NCI-H1048 (cell line): ENCODE measurements around the gene ING3.

ENCODE experiments used
- DNase-seq: peaks from one replicate; lab custom pipeline; 2025; lab: John Stamatoyannopoulos, UW

Gene ING3

DNA sequence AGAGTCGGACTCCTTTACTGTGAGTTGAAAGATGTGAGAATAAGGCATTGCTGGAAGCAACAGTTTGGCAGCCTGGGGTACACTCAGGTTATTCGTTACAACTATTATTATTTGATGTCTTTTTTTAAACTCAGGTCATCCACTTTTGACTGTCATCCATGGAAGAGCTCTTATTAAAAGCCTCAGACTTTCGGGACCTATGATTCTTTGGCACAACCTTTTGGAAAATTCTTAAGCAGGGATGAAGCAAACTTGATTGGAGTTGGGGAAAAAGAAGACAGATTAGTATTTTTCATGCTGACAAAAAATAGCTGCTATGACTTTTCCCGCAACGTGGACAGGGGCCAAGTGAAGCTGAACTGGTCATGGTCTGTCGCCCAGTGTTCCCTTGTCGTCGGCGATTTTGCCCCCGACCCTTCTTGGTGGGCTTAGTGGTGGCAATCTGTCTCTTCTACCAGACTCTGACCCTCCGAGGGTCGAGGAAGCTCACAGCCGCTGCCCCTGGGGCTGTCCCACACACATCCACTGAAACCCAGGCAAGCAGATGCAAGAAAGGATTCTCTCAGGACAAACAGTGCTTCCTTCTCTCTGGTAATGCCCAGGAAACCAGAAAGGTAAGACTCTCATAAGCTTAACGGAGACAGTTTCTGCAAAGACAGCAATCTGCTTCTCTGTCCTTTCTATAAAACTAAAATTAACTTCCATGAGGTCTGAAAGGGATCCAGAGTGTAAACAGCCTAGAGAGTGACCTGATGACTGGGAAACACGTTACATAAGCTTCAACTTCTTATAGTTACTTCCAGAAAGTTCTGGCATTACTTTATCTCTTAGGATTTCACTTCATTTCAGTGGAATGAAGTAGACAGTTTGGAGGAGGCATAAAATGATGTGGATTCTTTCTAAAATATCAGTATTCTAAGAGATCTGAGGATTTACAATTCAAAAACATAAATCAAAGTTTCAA, 39.0 kb downstream of the ING3 start:
- DNase-seq, result no peak

DNA sequence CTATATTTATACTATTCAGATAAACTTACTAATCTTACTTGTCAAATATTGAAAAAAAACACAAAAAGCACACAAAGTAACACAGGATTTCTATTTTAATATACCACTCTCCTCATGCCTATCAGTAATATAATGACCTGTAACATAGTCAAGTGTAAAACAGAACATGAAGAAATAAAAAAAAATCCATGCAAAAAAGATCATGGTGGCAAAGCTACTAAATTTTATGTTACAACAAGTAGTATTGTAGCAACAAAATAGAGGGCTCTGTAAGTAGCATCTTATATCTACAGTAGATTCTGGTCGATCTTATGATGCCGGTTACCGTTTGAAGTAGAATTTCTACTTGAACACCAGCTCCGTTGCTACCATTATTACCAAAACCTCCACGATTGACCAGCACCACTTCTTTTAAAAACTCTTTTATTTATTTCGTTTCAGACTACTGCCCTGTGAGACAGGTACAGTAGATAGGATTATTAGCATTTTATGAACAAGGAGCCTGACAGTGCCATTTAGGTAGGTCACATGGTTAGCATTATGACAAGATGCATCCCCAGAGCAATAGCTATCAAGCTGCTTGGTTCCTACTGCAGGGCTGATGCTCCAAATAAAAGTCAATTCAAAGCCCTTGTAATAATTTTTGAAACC, 40.0 kb downstream of the ING3 start:
- no peak for DNase-seq

DNA sequence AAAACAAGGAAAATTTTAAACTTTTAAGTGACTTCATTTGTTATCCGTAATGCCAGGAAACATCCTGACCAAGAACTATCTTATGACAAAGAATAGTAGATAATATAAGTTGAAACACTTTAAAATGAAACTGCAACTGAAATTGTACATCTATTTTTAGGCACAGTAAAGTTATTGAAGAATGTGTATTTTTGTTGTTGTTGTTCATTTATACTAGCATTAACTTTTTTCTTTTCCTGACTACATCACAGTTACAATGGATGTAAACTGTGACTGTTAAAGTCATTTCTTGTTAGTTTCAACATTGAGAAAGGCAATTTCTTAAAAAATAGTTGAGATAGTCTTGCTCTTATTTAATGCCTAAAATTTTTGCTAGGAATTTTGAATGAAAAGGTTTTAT, 40.6 kb downstream of the ING3 start:
- DNase-seq, result no peak

DNA sequence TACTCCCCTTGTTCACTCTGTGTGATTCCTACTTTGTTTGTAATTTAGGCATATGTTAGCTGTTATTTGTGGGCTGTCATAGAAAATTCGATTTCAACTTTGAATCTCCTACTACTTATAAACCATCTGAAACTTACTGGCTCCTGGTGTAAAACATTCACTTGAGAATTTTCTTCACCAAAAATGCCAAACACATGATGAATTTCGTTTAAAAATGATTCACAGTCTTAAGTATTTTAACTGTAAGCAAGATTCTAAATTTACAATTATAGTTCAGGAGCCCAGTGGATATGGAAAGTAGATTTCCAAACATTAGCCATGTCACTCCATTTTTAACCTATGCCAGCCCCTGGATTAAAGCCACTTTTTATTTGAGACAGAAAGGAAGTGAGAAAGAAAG, 41.0 kb downstream of the ING3 start:
- no peak for DNase-seq

DNA sequence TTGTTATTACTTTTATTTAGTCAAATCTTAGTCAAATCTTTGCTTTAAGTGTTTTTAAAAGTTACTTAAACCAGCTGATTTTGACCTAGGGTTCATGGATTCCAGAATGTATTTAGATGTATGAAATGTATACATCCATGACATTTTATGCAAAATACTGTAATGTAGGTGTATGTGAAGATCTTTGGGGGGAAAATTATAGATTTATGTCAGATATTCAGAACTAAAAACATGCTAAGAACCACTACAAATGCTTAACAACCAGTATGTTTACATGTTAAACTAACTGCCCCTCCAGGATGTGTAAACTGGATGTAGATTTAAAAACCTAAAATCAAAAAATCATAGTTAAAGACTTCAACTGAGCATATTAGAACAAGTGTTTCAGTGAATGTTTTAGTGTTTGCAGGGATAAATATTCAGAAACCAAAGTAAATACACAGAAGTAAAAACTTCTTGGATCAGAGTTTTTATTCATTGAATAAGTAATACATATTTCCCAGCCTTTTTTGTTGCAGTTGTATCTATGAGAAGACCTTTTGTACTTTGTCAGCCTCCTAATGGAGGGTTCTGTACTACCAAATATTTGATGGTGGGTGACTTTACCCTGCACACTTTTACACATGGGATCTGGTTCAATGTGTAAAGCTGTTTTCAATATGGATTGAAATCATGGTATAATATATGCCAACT, 41.8 kb downstream of the ING3 start:
- DNase-seq, result no peak

DNA sequence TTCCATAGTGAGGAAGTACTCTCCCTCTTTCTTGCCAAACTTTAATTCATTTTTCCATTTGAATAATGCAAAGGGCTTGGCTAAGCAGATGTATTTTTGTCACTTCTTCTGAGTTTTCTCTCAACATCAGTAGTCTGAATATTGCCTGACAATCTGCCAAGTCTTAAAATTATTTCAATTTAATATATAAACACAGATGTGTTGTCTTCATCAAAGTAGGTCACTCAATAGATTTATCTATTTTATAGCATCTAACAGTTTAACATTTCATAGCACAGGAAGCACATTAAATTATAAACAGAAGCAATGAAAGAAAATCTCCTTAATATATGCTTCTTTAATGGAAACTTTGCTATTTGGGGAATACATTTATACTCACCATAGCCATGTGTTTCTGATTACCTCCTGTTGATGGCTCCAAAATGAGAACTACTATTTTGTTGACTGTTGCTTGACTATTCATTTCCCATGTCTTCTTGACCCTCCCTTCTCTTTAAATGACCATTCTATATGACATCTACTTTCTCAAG, 42.5 kb downstream of the ING3 start:
- DNase-seq, result no peak

DNA sequence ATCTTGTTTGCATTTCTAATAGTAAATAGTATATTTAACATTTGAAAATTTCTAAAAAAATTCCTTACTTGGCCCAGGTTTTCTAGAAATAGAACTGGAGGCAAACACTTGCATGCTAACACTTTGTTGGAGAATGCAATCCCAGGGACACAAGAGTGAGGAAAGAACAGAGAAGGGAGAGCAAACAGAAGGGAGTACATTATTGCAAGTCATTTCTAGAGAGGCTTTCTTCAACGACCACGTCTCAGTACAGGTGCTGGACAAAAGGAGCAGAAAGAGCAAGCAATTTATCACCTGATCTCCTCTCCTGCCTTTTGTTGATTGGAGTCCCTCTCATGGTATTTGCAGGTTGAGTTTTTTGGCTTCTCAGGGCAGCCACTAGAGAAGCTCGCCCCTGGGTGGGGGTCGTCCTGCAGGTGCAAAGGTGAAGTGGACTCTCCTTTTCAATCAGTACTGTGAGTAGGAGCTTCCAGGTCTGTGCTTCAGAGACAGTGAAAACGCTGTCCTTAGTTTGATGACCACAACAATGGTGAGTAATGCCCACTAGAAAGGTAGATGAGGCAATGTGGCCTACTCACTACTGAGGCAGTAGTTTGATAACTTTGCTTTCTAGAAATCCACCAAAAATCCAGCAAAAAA, 43.1 kb downstream of the ING3 start:
- no peak for DNase-seq

DNA sequence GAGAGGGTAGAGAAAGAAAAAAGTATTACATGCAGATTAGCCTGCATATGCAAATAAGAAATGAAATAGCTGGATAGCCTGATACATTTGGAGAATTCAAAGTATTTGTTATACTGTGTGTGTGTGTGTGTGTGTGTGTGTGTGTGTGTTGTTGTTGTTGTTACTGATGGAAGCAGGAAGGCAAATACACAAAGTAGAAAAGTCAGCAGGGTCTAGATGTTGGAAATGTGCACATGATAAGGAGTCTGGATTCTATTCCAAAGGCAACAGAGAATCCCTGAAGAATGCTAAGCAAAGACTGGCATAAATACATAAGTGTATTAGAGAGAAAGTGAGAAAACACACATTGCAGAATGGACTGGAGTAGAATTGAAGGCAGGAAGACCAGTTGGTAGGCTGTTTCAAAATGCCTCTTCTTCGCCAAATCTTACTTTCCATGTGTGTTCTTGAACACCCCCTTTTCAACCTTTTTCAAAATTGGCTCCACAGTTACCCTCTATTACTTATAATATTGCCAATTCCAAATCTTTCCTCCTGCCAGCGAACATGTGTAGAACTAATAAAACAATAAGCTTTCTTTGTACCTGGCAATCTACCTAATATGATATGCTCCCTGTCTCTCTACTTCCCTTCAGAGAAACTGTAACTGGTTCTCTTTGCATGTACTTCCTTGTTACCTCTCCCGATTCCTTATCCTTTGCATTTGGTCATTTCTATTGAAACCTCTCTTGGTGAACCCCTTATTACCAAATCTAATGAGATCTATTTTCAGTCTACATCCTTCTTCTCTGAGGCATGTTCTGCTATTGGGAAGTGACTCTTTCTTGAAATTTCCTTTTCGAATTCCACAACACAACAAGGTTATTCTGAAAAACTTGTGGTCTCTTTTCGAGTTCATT, 44.2 kb downstream of the ING3 start:
- DNase-seq, result no peak

DNA sequence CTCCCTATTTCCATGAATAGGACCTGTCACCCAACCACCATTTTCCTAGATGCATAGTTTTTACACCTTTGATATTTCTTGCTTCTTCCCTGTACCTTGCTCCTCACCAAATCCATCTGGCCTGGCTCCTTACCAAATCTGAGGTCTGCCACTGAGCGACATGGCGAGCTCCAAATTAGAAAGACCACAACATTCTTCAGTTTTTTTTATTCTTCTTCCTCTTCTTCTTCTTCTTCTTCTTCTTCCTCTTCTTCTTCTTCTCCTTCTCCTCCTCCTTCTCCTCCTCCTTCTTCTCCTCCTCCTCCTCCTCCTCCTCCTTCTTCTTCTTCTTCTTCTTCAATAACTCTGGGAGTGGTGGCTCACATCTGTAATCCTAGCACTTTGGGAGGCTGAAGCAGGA, 45.1 kb downstream of the ING3 start:
- DNase-seq, result no peak

DNA sequence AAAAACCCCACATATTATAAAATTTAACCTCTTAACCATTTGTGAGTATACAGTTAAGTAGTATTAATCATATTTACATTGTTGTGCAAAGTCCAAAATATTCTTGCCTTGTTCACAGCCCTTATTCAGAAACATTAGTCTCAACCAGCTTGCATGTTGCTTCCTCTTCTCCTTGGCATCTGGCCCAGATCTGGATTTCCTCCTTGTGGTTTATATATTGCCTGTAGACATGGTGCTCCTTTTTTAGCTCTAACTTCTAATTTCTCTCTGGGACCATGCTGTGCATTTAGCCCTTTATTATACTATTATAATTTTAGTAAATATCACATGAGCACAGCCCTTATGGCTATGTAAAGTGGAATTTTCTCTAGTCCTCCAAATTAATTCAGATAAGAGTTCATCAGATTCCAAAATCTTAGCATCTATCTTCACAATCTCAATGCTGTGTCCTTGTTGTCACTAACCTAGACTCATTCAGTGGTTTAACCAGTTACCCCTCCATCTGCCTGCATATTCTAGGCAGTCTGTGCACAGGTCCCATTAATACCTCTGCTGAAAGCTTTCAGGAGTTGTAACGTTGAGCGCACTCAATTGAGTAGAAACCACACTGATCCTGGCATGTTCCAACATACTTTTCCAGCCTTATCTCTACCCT, 45.9 kb downstream of the ING3 start:
- DNase-seq, result no peak

DNA sequence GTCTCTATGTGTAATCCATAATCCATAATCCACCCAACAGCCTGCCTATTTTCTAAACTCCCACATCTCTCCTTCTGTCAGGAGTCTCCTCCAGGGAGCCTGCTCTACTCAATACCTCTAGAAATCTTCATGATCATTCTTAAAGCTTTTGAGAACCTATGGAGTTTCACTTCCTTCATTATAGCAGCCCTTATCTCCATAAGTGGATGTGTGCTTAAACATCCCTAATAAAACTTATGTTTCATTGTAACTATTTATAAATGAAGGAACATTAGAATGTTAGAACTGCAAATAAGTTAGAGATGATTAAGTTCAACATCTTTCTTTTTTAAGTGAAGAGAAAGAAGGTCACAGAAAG, 46.4 kb downstream of the ING3 start:
- no peak for DNase-seq

DNA sequence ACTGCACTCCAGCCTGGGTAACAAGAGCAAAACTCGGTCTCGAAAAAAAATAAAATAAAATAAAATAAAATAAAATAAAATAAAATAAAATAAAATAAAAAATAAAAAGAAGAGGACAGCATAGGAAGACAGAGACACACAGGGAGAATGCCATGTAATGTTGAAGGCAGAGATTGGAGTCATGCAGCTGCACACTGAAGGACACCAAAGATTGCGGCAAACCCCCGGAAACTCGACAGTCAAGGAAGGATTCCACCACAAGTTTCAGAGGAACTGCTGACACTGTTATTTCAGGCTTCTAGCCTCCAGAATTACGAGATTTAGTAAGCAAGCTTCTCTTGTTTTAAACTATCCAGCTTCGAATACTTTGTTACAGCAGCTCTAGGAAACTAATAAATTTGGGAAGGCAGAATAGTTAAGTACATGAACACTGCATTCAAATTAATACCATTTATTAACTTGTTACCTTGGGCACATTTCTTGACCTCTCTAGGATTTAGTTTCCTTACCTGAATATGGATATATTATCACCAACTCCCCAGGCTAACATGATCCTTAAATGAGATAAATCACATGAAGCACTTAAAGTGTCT, 47.4 kb downstream of the ING3 start:
- no peak for DNase-seq

DNA sequence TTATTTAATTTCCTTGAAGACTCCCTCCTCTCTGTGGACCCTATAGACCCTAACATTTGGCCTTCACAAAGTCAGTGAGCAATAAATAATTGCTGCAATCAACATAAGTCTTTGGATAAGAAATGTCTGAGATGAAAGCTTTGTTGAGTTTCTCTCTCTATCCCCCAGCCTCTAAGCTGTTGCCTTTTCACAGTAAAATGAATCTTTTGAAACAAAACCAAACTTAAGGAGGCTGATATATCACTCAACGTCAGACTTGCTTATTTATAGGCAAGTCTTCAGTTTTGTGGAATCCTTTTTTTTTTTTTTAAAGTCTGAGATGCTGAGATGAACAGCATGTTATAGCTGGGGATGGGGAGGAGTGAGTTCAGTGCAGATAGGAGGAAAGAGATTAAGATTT, 47.9 kb downstream of the ING3 start:
- DNase-seq, result no peak

DNA sequence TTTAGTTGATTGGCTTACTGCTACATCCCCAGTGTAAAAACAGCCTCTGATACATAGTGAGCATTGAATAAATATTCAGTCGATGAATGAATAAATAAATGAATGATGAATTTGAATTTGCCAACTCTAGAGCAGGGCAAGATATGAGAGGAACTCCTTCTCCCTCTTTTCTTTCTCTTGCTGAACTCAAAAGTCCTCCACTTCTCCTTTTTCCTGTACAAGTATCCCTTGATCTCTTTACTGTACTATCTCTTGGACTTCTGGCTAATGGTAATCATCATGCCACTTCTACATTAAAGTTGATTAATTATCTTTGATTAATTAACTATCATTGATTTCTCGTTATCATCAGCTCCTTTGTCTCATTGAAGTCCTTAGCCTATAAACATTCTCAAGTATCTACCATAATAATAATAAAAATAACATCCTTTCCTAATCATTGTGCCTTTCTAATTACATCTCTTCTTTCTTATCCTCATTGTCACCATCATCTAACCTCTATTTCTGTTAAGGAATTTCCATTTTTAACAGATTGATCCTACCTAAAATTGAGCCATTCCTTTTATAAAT, 48.5 kb downstream of the ING3 start:
- DNase-seq, result no peak

DNA sequence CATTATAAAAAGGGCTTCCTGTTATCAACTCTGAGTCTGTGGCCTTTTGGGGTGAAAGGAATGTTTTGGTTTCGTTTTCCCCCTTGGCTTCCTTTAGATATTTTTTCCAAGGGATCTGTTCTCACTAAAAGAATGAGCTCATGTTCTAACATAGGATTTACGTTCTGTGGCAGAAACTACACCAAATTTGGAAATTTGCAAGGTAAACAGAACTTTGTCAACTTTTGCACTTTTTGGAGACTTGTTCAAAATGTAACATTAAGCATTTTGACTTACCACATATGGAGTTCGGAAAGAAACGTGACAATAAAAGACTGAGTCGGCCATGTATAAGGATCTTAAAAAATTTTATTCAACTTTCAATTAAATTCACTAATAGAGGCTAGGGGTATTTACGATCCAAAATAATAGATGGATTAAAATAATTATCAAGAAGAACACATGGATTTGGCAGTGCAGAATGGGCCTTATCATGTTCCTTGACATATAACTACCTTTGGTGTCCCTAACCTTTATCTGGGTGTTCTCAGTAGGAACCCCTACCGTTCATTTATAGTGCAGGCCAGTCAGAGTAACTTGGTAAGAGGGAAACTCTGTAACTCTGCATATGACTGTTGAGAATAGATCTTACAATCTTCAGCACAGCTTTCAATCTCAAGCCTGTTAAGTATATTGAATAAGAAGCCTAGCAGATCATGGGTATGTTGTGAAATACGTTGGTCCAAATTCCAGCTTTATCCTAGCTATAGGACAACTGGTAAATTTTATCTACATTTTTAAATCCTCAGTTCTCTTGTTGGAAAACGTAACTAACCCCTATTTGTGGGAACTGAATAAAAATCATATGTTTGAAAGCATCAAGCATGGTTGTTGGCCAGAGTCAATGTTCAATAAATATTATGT, 49.8 kb downstream of the ING3 start:
- no peak for DNase-seq

DNA sequence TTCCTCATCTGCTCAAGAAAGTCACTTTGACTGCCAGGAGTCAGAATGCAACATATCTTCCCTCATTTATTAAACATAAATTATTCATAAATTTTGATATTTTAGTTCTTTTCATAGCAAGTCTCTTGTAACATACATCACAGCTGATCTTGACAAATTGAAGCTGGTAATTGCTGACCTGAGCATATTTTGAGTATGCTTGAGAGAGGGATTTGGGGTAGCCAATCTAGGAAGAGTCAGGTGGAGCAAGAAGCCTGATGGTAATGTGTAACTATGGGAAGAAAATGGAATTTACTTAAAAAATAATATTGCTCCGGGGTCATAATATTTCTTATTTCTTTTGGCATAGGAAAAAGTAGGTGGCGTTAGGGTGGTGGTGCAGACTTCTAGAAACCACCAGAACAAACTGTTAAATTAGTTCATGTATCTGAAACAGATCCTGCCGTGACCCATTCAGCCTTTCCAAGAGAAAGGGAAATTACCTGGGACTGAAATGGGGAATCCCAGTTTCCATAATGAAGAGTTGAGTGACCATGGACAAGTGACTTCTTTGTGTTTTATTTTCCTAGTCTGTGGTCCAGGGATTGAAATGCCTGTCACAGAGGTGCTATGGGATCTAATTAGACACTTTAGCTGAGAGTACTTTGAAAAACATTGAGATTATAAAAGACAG, 50.8 kb downstream of the ING3 start:
- no peak for DNase-seq

DNA sequence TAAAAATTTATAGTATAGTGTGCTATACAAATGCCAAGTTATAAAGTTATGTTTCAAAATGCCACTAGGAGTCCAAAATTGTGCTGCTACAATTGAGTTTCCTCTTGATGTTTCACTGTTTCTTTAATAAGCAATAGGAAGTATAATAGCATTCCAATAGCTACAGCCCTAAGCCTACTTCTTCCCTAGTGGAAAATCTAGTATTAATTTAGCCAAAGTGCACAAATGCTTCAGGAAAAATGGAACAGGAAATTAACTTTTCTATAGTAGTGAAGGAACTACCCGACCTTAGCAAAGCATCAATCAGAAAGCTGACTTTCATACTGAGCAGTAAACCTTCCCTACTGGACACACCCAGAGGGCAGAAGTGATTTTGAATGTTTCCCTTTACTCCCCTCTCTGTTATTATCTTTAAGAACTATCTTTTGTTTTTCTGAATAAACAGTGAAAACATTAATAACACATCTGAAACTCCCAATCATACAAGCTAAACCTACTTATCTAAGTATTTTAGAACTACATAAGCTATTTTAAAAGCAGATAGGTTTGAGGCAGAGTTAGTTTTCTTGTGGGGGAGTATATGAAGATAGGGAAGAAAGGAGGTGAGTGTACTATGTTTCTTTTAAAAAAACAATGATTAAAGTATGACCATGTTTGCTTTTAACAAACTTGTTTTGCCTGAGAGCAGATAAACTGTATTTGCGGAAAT, 51.6 kb downstream of the ING3 start:
- DNase-seq, result no peak

DNA sequence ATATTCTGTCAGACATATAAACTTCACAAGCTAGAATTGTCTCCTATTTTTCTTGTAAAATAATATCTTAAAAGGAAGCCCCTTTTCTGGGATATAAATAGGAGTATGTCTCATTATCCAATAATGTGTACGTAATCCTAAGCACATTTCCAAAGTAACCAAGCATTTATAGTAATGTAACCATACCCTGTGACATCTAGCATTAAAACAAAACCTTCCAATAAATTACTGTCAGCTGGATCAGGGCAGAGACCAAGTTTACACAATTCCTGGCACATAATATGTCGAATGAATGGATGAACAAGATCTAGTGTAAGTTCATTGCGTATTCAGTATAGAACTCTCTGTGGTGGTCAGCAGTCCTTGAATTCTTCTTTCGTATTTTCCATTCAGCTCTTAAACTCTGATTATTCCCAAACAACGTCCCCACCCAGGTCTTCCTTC, 52.2 kb downstream of the ING3 start:
- DNase-seq, result no peak
